IgD-negative memory B cell (primary cell): ENCODE data around the gene CEP128. TPM values are rescaled to one million over a fixed set of nuclear protein-coding genes. Genes with fewer than 3 reads are reported as not detected.
A peak's percentile ranks its signal among the peaks of the same experiment; 100 is the strongest.
"Not testable (repeated sequence)": the region's sequence is repeated elsewhere in the genome, so short reads cannot be mapped to it uniquely, and the experiment has no call there.

ENCODE experiments used
- H3K27ac Mint-ChIP-seq, 3 donors: one replicate each; pipeline ENCODE4 v1.8.0; 2020 to 2022; ENCODE audit warnings: mild to moderate bottlenecking in 3 of 3, mixed read lengths in 3 of 3, moderate library complexity in 1 of 3
- H3K27me3 Mint-ChIP-seq: one replicate; pipeline ENCODE4 v1.8.0; 2021; ENCODE audit warnings: mixed read lengths
- H3K36me3 Mint-ChIP-seq: one replicate; pipeline ENCODE4 v1.8.0; 2020; ENCODE audit warnings: mild to moderate bottlenecking, mixed read lengths
- H3K4me1 Mint-ChIP-seq, 3 donors: one replicate each; pipeline ENCODE4 v1.8.0; 2020 to 2022; ENCODE audit warnings: mixed read lengths in 3 of 3, mild to moderate bottlenecking in 1 of 3
- H3K4me3 Mint-ChIP-seq, 4 donors: one replicate each; pipeline ENCODE4 v1.8.0; 2020 to 2022; ENCODE audit warnings: mild to moderate bottlenecking in 4 of 4, mixed read lengths in 4 of 4, moderate library complexity in 3 of 4
- H3K9me3 Mint-ChIP-seq, 3 donors: one replicate each; pipeline ENCODE4 v1.8.0; 2020 to 2021; ENCODE audit warnings: mixed read lengths in 3 of 3, mild to moderate bottlenecking in 1 of 3
- polyA plus RNA-seq: library from polyadenylated mRNA; unstranded; fragments of 300-500 nt; fragmentation: Illumina TruSeq; gene quantifications from one replicate; pipeline ENCODE4 v1.2.3, GENCODE V29; 2021

Gene CEP128
- polyA plus RNA-seq, 1 donor from 2014 or later, result 2.8 TPM

DNA sequence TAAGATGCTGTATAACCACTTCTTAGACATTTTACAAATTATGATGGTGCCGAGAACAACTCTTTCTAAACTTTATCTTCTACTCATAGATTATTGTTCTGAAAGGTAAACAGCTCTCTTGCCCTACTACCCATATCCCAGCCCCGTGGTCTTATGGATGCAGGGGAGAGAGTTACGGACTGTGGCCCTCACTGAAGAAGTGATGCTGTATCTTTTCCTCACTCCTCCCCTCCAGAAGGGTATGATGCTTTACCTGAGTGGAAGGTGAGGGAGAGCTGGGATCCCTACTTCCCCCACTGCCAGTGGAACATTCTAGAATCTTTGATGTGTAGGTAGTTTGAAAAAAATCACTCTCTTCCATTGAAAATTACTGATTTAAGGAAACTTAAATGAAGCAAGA lies 17.4 kb upstream of the CEP128 start:
- H3K4me1 Mint-ChIP-seq, result peaks cover 36 to 56% (median 45%) of the 10 kb centered on the region in 3 donors
- peaks cover 6% of the 10 kb centered on the region for H3K27me3 Mint-ChIP-seq
- H3K4me3 Mint-ChIP-seq, result peak overlapping the region in 2 of 4 donors; percentile 81 to 91
- H3K9me3 Mint-ChIP-seq, result peaks cover 0 to 2% (median 0%) of the 10 kb centered on the region in 3 donors
- peak overlapping the region; percentile 49 to 95 (median 95) for H3K27ac Mint-ChIP-seq
- H3K36me3 Mint-ChIP-seq, result peaks cover 2% of the 10 kb centered on the region

DNA sequence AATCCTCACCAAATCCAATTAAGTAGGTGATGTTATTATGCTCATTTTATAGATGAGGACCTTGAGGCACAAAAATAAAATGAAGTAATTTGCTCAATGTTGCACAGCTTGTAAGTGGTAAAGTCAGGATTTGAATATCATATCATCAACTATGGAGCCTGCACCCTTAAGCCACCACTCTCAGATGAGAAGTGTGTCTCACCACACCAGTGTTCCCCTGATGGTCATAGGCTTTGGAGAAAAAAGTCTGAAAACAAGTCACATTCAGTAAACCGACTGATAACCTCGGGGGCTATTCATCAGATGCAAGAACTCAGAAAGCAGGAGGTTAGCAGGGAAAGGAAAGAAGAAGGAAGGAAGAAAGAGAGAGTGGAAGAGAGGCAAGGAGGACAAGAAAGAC lies 16.7 kb upstream of the CEP128 start:
- H3K36me3 Mint-ChIP-seq, result peaks cover 1% of the 10 kb centered on the region
- peaks cover 6% of the 10 kb centered on the region for H3K27me3 Mint-ChIP-seq
- peaks cover 36 to 56% (median 45%) of the 10 kb centered on the region in 3 donors for H3K4me1 Mint-ChIP-seq
- H3K27ac Mint-ChIP-seq, result peak overlapping the region in 2 of 3 donors; percentile 69 to 95
- peak overlapping the region in 3 of 4 donors; percentile 31 to 91 (median 52) for H3K4me3 Mint-ChIP-seq
- H3K9me3 Mint-ChIP-seq, result peaks cover 0 to 2% (median 0%) of the 10 kb centered on the region in 3 donors

DNA sequence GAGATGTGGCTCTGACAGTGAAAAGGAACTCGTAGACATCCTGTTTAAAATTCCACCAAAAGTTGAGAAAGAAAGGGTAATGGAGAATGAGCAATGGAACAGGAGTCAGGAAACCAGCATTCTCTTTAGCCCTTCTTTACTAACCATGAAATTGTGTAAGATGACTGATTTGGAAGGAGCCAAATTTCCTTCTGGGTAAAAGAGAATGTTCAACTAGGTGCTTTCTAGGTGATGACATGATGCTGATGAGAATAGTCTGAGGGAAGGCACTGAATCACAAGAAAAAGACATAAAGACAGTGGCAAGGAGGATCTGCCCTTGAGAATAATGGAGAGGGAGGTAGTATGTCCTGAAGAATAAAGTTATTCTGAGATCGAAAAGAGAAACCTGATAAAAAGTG lies 16.1 kb upstream of the CEP128 start:
- Mint-ChIP-seq H3K9me3 (peaks cover 0 to 2% (median 0%) of the 10 kb centered on the region in 3 donors), H3K36me3 (no peaks in the 10 kb centered on the region), H3K27ac (peak overlapping the region; percentile 60 to 93 (median 69)), H3K27me3 (peaks cover 6% of the 10 kb centered on the region), H3K4me3 (peak overlapping the region in 2 of 4 donors; percentile 83 to 91), H3K4me1 (peaks cover 36 to 56% (median 45%) of the 10 kb centered on the region in 3 donors)

DNA sequence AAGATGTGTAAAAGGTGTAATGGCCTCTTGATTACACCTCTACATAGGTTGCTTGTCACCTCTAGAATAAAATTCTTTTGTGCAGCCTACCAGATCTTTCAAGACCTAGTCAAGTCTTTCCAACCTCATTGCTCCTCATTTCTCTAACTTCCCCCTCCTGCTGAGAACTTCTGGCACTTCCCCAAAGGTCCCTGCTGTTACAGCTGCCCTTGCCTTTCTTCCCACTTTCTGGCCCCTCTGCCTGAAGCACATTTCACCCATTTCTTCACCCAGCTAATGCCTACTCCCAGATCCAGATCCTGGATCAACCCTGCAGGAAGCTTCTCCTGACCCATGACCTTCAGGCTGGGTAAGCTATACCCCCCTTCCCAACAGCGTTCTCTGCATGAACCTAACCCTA lies 15.4 kb upstream of the CEP128 start:
- H3K4me1 Mint-ChIP-seq, result peaks cover 36 to 56% (median 45%) of the 10 kb centered on the region in 3 donors
- peak overlapping the region; percentile 4 to 91 (median 44) for H3K4me3 Mint-ChIP-seq
- H3K9me3 Mint-ChIP-seq, result peaks cover 0 to 2% (median 0%) of the 10 kb centered on the region in 3 donors
- H3K36me3 Mint-ChIP-seq, result no peaks in the 10 kb centered on the region
- peaks cover 6% of the 10 kb centered on the region for H3K27me3 Mint-ChIP-seq
- H3K27ac Mint-ChIP-seq, result peak overlapping the region in 2 of 3 donors; percentile 69 to 93

DNA sequence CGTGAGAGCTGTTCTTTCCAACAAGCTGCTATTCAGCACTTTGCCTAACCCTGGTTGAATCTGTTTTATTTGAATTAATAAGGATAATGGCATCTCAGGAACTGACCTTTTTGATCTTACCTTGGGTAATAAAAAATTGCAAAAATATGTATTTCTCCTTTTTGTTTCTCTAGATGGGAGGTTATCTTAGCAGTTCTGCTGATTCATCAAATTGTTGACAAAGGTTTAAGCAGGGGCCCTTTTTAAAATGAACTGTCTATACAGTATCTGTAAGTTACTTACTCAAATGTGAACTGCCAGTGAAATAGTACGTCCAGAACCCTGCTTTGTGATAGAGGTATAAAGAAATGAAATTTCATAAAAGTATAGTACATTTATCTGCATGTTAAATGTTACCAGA lies 14.6 kb upstream of the CEP128 start:
- peak overlapping the region in 1 of 3 donors; percentile 13 for H3K27ac Mint-ChIP-seq
- H3K27me3 Mint-ChIP-seq, result peaks cover 6% of the 10 kb centered on the region
- peaks cover 36 to 54% (median 45%) of the 10 kb centered on the region in 3 donors for H3K4me1 Mint-ChIP-seq
- H3K9me3 Mint-ChIP-seq, result peaks cover 0 to 2% (median 0%) of the 10 kb centered on the region in 3 donors
- peak overlapping the region in 1 of 4 donors; percentile 91 for H3K4me3 Mint-ChIP-seq
- H3K36me3 Mint-ChIP-seq, result no peaks in the 10 kb centered on the region

DNA sequence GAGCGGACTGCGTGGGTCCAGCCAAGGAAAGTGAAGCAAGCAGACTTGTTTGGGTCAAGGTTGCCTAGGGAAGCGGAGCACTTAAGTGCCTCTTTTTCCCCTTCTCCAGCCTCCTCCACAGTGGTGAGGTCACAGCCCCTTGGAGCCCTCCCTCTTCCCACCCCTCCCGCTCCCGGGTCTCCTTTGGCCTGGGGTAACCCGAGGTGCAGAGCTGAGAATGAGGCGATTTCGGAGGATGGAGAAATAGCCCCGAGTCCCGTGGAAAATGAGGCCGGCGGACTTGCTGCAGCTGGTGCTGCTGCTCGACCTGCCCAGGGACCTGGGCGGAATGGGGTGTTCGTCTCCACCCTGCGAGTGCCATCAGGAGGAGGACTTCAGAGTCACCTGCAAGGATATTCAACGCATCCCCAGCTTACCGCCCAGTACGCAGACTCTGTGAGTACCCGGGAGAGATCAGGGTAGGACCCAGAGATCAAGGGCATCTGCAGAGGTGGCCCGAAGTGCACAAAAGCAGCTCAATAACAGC lies 13.9 kb upstream of the CEP128 start, which contains the start of gene TSHR:
Gene TSHR (plus strand): TSS at position 206 of the 526 bp plus-strand sequence. CDS start 60 bp downstream, at position 266.
- peaks cover 0 to 2% (median 0%) of the 10 kb centered on the region in 3 donors for H3K9me3 Mint-ChIP-seq
- peak within 1 kb of the TSS in 1 of 3 donors; percentile 15 for H3K27ac Mint-ChIP-seq
- peak within 1 kb of the TSS; percentile 69 to 93 (median 84) for H3K4me3 Mint-ChIP-seq
- peaks cover 36 to 52% (median 45%) of the 10 kb centered on the region in 3 donors for H3K4me1 Mint-ChIP-seq
- no peaks in the 10 kb centered on the region for H3K36me3 Mint-ChIP-seq
- H3K27me3 Mint-ChIP-seq, result peaks cover 6% of the 10 kb centered on the region

DNA sequence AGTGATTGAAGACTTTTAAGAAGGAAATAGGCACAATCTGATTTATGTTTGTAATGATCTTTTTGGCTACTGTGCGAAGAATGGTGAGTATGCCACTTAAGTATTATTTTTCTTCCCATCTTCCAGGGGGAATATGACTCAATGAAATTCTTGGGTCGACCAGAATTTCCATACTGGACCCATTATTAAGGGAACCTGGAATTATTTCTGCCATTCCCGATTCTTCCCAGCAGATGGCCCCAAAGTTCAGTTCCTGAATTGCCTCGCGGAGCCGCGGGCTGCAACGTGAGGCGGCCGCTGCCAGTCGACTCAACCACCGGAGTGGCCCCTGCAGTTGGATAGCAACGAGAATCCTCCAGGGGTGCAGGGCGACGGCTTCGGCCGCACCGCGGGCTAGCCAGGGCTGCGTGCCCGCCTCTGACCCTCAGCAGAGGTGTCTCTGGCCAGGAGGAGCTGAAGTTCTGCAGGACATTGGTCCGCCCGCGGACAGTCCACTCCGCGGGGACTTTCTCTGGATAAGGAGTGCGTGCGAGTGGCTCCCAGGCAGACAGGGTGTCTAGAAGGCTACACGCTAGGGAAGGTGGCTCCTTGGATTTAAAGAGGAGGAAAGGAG lies 13.3 kb upstream of the CEP128 start:
- Mint-ChIP-seq H3K4me1 (peaks cover 36 to 45% (median 39%) of the 10 kb centered on the region in 3 donors), H3K4me3 (peak overlapping the region; percentile 69 to 93 (median 84)), H3K36me3 (no peaks in the 10 kb centered on the region), H3K9me3 (peaks cover 0 to 2% (median 0%) of the 10 kb centered on the region in 3 donors), H3K27me3 (peaks cover 6% of the 10 kb centered on the region), H3K27ac (peak overlapping the region in 1 of 3 donors; percentile 15)

DNA sequence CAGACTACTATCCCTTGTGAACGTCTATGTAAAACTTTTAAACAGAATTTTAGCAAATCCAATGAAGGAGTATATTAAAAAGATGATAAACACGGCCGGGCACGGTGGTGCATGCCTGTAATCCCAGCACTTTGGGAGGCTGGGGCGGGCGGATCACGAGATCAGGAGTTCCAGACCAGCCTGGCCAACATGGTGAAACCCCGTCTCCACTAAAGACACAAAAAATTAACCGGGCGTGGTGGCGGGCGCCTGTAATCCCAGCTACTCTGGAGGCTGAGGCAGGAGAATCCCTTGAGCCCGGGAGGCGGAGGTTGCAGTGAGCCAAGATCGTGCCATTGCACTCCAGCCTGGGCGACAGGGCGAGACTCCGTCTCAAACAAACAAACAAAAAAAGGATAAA lies 11.7 kb upstream of the CEP128 start:
- Mint-ChIP-seq H3K27ac (peak overlapping the region in 1 of 3 donors; percentile 33), H3K4me1 (peaks cover 24 to 32% (median 24%) of the 10 kb centered on the region in 3 donors)
- H3K4me3 Mint-ChIP-seq, H3K36me3 Mint-ChIP-seq, H3K9me3 Mint-ChIP-seq, H3K27me3 Mint-ChIP-seq: not testable (repeated sequence)

DNA sequence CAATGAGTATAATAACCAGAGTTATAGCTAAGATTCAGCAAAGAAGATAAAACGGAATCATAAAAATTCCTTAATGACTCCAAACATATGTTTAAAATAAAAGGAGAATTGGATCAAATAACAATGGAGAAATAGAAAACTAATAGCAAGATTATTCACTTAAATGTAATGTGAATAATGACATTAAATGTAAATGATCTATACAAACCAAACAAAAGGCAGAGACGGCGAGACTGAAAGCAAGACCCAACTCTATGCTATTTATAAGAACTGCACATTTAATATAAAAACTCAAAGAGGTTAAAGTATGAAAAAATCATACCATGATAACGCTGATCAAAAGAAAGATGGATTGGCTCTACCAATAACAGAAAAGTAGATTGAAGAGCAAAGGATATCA lies 10.0 kb upstream of the CEP128 start:
- Mint-ChIP-seq H3K36me3 (no peaks in the 10 kb centered on the region), H3K27me3 (peaks cover 4% of the 10 kb centered on the region), H3K27ac (no peak overlapping the region), H3K4me1 (peaks cover 7 to 16% (median 7%) of the 10 kb centered on the region in 3 donors), H3K9me3 (no peaks in the 10 kb centered on the region), H3K4me3 (no peak overlapping the region)

DNA sequence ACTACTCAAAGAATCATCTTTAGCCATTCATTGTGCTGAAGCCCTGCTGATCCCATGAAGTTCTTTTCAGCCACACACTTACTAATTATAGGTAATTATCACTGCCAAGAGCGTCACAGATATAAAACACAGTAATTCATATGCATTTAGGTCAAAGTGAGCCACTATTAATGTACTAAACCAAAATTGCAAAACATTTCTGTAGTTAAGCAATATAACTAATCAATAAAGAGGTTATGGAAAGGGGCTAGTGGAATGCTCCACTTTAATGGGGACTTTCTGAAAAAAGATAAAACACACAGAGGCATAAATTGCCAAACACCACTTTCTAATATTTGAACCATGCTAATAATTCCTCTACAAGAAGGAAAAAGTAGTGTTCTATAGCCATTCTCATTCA lies 6.8 kb upstream of the CEP128 start:
- Mint-ChIP-seq H3K9me3 (no peaks in the 10 kb centered on the region), H3K36me3 (peaks cover 4% of the 10 kb centered on the region), H3K4me1 (no peaks in the 10 kb centered on the region), H3K27ac (no peak overlapping the region), H3K27me3 (peaks cover 4% of the 10 kb centered on the region), H3K4me3 (no peak overlapping the region)

DNA sequence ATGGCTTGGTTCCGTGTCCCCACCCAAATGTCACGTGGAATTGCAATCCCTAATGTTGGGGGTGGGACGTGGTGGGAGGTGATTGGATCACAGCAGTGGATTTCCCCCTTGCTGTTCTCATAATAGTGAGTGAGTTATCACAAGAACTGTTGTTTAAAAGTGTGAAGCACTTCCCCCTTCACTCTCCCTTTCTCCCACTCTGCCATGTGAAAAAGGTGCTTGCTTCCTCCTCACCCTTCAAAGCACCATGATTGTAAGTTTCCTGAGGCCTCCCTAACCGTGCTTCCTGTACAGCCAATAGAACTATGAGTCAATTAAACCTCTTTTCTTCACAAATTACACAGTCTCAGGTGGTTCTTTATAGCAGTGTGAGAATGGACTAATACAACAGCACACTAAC lies 5.3 kb upstream of the CEP128 start:
- peaks cover 4% of the 10 kb centered on the region for H3K27me3 Mint-ChIP-seq
- H3K4me1 Mint-ChIP-seq, result peaks cover 7 to 9% (median 9%) of the 10 kb centered on the region in 3 donors
- H3K36me3 Mint-ChIP-seq, result peaks cover 4% of the 10 kb centered on the region
- H3K27ac Mint-ChIP-seq, result no peak overlapping the region
- H3K4me3 Mint-ChIP-seq, result no peak overlapping the region
- H3K9me3 Mint-ChIP-seq, result no peaks in the 10 kb centered on the region

DNA sequence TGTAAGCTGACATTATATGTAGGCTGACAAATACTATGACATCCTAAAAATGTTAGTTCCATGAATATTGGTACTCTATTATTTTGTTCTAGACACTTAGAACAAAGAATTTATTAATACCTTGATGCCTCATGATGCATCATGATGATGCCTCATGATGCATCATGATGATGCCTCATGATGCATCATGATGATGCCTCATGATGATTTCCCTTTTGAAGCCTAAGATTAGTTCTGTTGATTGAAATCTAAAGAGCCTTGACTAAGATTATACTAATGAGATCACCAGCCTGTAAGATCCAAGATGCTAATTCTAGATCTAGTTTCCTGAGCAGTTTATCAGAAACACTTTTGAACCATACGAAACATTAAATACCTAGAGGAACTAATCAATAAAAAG lies 4.6 kb upstream of the CEP128 start:
- Mint-ChIP-seq H3K27me3 (peaks cover 4% of the 10 kb centered on the region), H3K4me1 (peaks cover 9 to 12% (median 9%) of the 10 kb centered on the region in 3 donors), H3K36me3 (peaks cover 4% of the 10 kb centered on the region), H3K27ac (no peak overlapping the region), H3K9me3 (no peaks in the 10 kb centered on the region), H3K4me3 (no peak overlapping the region)

DNA sequence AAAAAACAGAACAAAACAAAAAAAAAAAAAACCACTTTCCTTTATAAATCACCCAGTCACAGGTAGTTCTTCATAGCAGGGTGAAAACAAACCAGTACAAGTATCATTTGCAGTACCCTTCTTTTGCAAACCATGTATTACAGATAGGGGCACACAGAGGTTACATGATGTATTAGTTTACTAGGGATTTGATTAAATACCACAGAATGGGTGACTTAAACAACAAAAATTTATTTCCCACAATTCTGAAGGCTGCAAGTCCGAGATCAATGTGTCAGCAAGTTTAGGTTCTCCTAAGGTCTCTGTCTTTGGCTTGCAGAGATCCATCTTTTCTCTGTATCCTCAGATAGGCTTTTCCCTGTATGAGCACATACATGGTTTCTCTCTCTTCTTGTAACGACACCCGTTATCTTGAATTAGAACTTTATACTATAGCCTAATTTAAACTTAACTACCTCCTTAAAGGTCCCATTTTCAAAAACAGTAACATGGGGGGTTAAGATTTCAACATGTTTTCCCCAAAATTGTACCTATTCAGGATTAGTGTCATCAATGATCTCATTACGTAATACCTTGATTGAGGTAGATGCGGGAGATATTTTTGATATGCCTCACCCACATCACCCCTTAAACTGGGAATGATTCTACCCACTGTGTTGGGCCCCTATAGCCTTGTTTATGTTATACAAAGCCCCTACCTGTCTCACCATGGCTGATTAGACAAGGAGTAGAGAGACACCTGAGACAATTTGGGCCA lies 3.5 kb upstream of the CEP128 start:
- H3K36me3 Mint-ChIP-seq, result peaks cover 4% of the 10 kb centered on the region
- no peak overlapping the region for H3K4me3 Mint-ChIP-seq

DNA sequence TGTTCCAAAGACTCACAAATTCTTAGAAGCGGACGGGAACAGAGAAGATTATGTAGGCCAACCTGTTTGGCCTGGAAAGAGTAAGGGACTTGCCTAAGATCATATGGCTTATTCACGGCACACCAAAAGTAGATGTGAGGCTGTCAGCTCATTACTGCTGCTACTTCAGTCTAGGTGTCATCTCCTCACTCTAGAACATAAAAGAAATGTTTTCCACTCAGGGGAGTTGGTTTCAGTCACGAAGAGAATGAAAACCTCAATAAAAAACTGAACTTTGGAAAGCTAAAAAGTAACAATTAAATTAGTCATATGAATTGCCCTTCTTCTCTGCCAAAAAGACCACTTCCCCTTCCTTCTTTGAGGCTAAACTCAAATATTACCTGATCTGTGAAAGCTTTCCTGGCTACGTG lies 658 bp upstream of the CEP128 start:
- Mint-ChIP-seq H3K9me3 (no peaks in the 10 kb centered on the region), H3K27me3 (peaks cover 2% of the 10 kb centered on the region), H3K4me1 (peaks cover 11 to 17% (median 12%) of the 10 kb centered on the region in 3 donors), H3K4me3 (peak overlapping the region; percentile 88 to 95 (median 91)), H3K36me3 (peaks cover 4% of the 10 kb centered on the region), H3K27ac (peak overlapping the region in 2 of 3 donors; percentile 40 to 73)

More for the DNA sequence above, 3.5 kb upstream of the CEP128 start:
- Mint-ChIP-seq H3K9me3 (no peaks in the 10 kb centered on the region), H3K4me1 (peaks cover 11 to 17% (median 12%) of the 10 kb centered on the region in 3 donors), H3K27ac (no peak overlapping the region), H3K27me3 (peaks cover 4% of the 10 kb centered on the region)

DNA sequence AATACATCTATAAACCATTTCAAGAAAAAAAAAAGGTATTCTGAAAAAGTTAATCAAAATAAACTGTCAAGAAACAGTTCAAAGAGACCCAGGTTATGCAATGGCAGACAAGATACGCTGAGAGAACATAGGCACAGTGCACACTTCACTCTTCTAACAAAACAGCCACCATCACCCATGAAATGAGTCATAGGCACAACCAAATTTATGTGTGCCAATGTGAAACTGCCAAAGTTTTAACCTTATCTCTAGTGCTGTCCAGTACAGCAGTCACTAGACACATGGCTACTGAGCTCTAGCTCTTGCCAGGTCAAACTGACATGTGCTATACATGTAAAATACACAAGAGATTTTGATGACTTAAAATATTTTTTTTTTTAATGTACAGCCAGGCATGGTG lies 1.4 kb downstream of the CEP128 start:
- peaks cover 11 to 17% (median 12%) of the 10 kb centered on the region in 3 donors for H3K4me1 Mint-ChIP-seq
- H3K4me3 Mint-ChIP-seq, result peak overlapping the region in 1 of 4 donors; percentile 16
- no peaks in the 10 kb centered on the region for H3K9me3 Mint-ChIP-seq
- no peaks in the 10 kb centered on the region for H3K36me3 Mint-ChIP-seq
- H3K27ac Mint-ChIP-seq, result peak overlapping the region in 1 of 3 donors; percentile 31
- no peaks in the 10 kb centered on the region for H3K27me3 Mint-ChIP-seq
